ENCODE results near the gene DNAJB8.

The DNAJB8 gene

DNA sequence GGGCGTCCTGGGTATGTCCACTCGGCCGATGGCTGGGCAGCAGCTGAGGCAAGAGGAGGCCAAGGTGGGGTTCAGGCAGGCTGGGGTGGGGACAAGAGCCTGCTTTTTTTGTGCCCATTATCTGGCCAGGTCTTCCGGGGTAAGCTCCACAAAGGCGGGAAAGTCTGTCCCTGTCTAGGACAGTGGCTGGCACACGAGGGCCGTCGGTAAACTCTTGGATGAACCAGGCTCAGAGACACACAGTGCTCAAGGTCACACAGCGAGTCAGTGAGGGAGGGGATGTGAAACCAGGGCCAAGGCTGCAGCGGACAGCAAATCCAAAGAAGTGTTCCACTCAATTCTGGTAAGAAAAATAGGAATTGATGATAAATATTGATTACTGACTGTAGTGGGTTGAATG, 2.9 kb downstream of the DNAJB8 start:
- no peak for DNase-seq

DNA sequence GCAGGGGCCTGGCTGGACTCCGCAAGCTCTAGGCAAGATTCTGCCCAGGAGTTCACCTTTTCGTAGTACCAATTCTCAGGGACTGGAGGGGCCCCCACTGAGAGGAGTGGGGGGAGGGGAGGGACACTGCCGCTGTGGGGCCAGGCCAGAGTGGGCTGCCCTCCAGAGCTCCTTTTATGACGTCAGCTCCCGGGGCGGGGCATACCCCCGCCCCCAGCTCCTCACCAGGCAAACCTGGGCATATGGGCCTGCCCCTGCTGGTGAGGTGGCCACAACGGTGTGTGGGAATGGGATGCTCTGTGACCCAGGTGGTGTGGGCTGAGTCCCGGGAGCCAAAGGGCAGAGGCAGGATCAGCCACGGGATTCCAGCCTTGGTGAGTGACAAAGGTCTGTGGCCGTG, 3.3 kb downstream of the DNAJB8 start:
- no peak for DNase-seq

DNA sequence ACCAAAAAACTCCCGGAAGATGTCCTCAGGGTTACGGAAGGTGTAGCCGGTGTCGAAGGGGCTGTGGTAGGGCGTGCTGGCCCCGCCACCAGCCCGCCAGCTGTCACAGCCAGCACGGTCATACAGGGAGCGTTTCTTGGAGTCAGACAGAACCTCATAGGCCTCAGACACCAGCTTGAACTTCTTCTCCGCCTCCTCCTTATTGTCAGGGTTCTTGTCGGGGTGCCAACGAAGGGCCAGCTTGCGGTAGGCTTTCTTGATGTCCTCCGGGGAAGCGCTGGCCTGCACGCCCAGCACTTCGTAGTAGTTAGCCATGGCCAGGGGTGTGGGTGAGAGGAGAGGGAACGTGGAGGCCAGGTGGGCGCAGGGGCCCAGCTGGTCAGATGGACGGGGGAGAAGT, 3.8 kb downstream of the DNAJB8 start:
- DNase-seq: no peak

DNA sequence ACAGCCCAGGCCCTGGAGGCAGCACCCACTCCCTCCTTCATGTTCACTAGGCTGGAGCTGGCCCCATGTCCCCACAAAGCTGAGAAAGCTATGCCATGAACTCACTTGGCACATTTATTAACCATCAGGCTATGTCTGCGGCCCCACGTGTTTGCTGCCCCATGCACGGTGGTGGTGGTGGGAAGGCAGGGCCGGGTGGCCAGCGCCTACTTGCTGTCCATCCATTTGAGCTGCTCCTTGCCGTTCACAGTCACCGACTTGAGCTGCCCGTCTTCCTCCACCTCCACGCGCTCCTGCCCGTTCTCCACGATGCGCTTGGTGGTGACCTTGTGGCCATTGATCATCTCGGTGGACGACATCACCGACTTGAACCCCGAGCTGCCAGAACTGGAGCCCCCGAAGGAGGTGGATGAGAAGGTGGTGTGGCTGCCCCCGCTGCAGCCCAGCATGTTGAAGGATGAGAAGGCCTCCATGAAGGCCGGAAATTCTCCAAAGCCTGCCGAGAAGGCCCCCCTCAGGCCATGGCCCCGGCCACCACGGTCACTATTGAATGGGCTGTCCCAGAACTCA, 4.3 kb downstream of the DNAJB8 start:
- no peak for DNase-seq

- DNase-seq: no peak
These were observed 5.0 kb downstream of the DNAJB8 start for GRCh38 chr3:128461731-128462130.

- no peak for DNase-seq
These were observed 7.2 kb downstream of the DNAJB8 start for GRCh38 chr3:128459461-128459820.

DNA sequence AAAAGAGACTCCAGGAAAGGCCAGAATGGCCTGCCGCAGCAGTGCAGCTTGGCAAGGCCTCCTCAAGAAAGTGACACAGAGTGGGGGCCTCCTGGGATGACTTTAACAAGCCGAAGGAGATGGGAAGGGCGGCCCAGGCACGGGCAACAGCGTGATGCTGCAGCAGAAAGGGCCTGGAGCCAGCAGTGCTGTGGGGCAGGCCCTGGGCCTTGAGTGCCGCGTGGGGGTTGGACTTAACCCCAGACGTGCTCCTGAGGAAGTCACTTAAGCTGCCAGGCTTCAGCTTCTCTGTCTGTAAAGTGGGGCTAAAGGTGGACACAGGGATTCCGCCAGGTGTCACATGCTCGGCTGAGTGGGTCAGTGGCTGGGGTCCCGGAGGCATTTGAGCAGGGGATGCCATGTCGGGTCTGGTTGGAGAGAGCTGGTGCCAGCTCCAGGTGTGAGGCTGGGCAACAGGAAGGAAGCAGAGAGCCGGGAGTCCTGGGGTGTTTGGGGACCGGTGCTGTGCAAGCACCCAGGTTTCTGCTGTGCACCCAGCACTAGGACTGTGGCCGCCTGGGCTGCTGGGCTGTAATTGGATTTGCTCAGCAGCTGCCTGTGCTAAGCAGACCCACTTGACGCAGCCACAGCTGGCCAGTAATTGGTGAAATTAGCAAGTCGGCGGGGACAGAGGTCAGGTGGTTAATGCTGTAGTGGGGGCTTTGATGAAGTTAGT, 7.8 kb downstream of the DNAJB8 start:
- DNase-seq: no peak

- DNase-seq: no peak
These were observed 8.8 kb downstream of the DNAJB8 start for GRCh38 chr3:128457937-128458336.

DNA sequence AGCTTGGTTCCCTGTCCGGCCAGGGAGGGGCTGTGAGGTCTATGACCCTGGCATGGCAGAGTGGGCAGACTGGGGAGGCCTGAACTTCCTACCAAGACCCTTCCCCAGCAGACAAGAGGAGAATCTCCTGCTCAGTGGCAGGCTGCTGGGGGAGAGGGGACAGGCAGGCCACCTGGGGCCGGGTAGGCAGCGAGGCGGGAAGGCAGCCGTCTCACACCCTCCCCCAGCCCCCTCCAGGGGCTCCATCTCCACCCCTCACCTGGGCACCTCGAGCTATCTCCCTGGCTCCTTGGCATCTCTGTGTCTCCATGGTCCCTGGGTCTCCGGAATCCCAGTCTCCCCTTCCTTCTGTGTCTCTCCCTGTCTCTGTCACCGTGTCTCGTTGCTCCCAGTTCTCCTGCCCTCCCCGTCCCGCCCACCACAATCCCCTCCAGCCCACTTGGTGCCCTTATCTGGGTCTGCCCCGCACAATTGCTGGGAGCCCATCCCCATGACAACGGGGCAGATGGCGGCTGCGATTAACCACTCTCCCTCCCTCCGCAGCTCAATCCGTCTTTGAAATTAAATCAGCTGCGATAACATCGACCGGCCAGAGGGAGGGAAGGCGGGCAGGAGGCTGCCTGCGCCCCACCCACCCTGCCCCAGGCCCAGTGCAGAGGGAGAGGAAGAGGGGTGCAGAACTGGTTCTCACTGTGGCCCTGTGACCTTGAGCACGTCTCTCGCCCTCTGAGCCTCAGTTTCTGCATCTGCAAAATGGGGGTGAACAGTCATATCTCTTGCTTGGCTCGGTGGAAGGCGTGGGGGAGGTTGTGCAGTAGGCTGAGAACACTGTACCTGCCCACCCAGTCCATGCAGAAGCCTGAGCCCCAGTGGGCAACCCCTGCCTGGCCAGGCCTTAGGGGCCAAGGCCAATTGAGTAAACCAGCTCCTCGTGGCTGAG, 9.6 kb downstream of the DNAJB8 start:
- DNase-seq: no peak

GRCh38 chr3:128455786-128456748, 10.6 kb downstream of the DNAJB8 start:
- no peak for DNase-seq

GRCh38 chr3:128455116-128455515, 11.6 kb downstream of the DNAJB8 start:
- no peak for DNase-seq

- DNase-seq: no peak
These were observed 12.4 kb downstream of the DNAJB8 start for GRCh38 chr3:128454310-128454618.

- no peak for DNase-seq
These were observed 13.0 kb downstream of the DNAJB8 start for GRCh38 chr3:128453501-128454309.

- no peak for DNase-seq
These were observed 13.9 kb downstream of the DNAJB8 start for GRCh38 chr3:128452678-128453275.

DNA sequence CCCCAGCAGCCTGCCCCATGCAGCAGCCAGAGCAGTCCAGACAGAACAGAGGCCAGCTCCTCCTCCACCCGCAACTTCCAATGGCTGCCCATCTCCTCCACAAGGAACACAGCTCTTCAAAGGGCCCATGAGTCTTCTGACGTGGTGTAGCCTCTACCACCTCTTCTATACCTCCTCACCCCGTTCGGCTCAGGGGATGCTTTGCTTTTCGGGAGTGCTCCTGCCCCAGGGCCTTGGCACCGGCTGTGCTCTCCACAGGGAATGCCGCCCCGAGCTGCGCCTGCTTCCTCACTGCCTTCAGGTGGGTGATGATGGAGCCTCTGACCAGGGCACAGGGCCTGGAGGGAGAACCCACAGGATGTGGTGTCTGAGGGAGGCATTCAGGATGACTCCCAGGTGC, 14.6 kb downstream of the DNAJB8 start:
- DNase-seq: no peak

- no peak for DNase-seq
These were observed 17.5 kb downstream of the DNAJB8 start for GRCh38 chr3:128449111-128449638.

GRCh38 chr3:128448491-128448890, 18.2 kb downstream of the DNAJB8 start:
- no peak for DNase-seq

DNA sequence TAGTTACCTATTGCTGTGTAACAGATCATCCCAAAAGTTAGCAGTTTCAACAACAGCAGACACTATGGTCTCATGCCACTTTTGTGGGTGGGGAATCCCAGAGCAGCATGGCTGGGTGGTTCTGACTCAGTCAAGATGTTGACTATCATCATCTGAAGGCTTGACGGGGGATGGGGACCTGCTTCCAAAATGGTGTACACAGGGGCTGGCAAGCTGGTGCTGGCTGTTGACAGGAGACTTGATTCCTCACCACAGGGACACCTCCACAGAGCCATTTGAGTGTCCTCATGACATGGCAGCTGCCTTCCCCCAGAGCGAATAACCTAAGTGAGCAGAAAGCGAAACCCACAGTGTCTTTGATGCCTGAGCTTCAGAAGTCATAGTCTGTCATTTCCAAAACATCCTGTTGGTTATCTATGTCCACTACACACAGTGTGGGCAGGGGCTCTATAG, 19.1 kb downstream of the DNAJB8 start:
- no peak for DNase-seq

DNA sequence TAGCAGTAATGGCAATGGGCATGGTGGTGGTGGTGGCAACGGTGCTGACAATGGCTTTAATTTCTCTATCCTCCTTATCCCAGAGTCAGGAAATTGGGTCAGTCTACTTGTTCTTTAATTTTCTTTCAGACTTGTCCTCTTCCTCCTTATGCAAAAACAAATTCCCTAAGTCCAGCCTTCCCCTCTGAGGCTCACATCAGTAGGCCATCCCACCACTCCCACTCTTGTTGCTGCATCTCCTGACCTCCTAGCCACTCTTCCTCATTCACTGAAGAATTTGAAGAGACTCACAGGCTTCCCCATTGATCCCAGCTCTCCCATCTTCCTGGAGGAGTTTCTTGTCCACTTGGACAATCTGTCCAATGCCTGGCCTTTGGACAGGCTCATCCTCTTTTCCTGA, 19.9 kb downstream of the DNAJB8 start:
- no peak for DNase-seq

- no peak for DNase-seq
These were observed 21.3 kb downstream of the DNAJB8 start for GRCh38 chr3:128445357-128445756.

DNA sequence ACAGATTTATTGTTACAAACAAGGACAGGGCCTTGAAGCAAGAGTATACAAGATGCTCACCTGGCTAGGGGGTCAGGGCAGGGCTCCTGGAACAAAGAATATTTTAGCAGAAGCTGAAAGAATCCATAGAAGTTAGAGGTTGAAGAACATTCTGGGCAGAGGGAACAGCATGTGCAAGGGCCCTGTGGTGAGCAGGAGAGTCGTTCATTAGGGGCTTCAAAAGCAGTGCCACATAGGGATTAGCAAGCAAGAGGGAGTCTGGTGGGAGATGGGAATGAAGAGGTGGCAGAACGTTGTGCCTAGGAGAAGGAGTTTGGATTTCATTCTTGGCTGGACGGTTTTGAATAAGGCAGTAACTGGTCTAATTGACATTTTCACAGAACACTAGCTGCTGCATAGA, 22.9 kb downstream of the DNAJB8 start:
- no peak for DNase-seq

Measured in NCI-H1092 treated with DMSO at 0.1 percent for 48 hours (cell line).